HepG2 (cell line): ENCODE data around the gene NDUFAF3. TPM values are rescaled to one million over a fixed set of nuclear protein-coding genes. Genes with fewer than 3 reads are reported as not detected.

Source experiments
- DMAP1 ChIP-seq: IDR thresholded peaks from 2 replicates; pipeline ENCODE4 v1.6.1; 2016
- KDM2A ChIP-seq: sonication (generic); formaldehyde crosslinking; IDR thresholded peaks from 2 replicates; pipeline ENCODE4 v1.4.0; 2020; ENCODE audit warnings: low read depth, missing genetic modification reagents, borderline replicate concordance
- PHF5A ChIP-seq: IDR thresholded peaks from one replicate; pipeline ENCODE4 v1.6.1; 2018; ENCODE audit warnings: low read depth, missing genetic modification reagents; ENCODE audit not compliant: unreplicated experiment
- SMAD9 ChIP-seq: sonication (generic); formaldehyde crosslinking; IDR thresholded peaks from 2 replicates; pipeline ENCODE4 v1.5.1; 2020; ENCODE audit warnings: mild to moderate bottlenecking, missing genetic modification reagents
- SMARCC2 ChIP-seq: fragments of 450-650 bp; IDR thresholded peaks from 2 replicates; pipeline ENCODE4 v1.6.1; 2017; ENCODE audit warnings: antibody characterized with exemption, mild to moderate bottlenecking
- THAP9 ChIP-seq: sonication (generic); formaldehyde crosslinking; IDR thresholded peaks from 2 replicates; pipeline ENCODE4; 2020; ENCODE audit warnings: missing genetic modification reagents, mild to moderate bottlenecking, borderline replicate concordance
- XRCC5 ChIP-seq: fragments of 200-400 bp; formaldehyde crosslinking; optimal IDR thresholded peaks from 2 replicates; pipeline ENCODE3; 2017; ENCODE audit warnings: mild to moderate bottlenecking, low read length
- YEATS4 ChIP-seq: sonication (generic); formaldehyde crosslinking; IDR thresholded peaks from 2 replicates; pipeline ENCODE4 v1.4.0; 2020; ENCODE audit warnings: missing genetic modification reagents, borderline replicate concordance
- ZFP82 ChIP-seq: sonication (generic); formaldehyde crosslinking; IDR thresholded peaks from 2 replicates; pipeline ENCODE4 v1.5.1; 2020; ENCODE audit warnings: mild to moderate bottlenecking, missing genetic modification reagents, borderline replicate concordance
- ZNF138 ChIP-seq: sonication (generic); formaldehyde crosslinking; IDR thresholded peaks from 2 replicates; pipeline ENCODE4 v1.5.0; 2020; ENCODE audit warnings: mild to moderate bottlenecking, low read depth, missing genetic modification reagents
- ZNF383 ChIP-seq: sonication (generic); formaldehyde crosslinking; IDR thresholded peaks from 2 replicates; pipeline ENCODE4 v1.4.0; 2020; ENCODE audit warnings: missing genetic modification reagents, mild to moderate bottlenecking, borderline replicate concordance
- ZNF607 ChIP-seq: sonication (generic); formaldehyde crosslinking; IDR thresholded peaks from 2 replicates; pipeline ENCODE4 v1.5.1; 2020; ENCODE audit warnings: missing genetic modification reagents, mild to moderate bottlenecking, borderline replicate concordance
- ZNF629 ChIP-seq: sonication (generic); formaldehyde crosslinking; conservative IDR thresholded peaks from 2 replicates; pipeline ENCODE4 v1.5.0; 2020; ENCODE audit warnings: missing genetic modification reagents
- ZNF83 ChIP-seq: sonication (generic); formaldehyde crosslinking; IDR thresholded peaks from 2 replicates; pipeline ENCODE4 v1.4.0; 2020; ENCODE audit warnings: missing genetic modification reagents, mild to moderate bottlenecking, borderline replicate concordance
- ZSCAN9 ChIP-seq: IDR thresholded peaks from 2 replicates; pipeline ENCODE4 v1.6.1; 2016; ENCODE audit warnings: borderline replicate concordance
- polyA plus RNA-seq, 8 experiments: library from polyadenylated mRNA; depleted of rRNA in 3 of 8; stranded (reverse) in 7 of 8; unstranded in 1 of 8; fragments of >200 nt; fragmentation: Illumina TruSeq in 4 of 8; extraction: Trizol in 4 of 8; gene quantifications; 2 replicates each; pipeline versions ENCODE4 v1.2.1 to v1.2.3, GENCODE V29; 2011 to 2016; ENCODE audit warnings: low read depth in 4 of 8, missing spikeins in 1 of 8, mixed read lengths in 1 of 8; ENCODE audit not compliant: insufficient read depth in 1 of 8
- total RNA-seq, 5 experiments: library from RNA; depleted of rRNA; stranded (reverse); fragments of >200 nt; fragmentation: Illumina TruSeq; extraction: Trizol; gene quantifications; 2 replicates each; pipeline ENCODE4 v1.2.3, GENCODE V29; 2016; ENCODE audit warnings: low read depth in 1 of 5
- TF ChIP-seq, protein P1 (sequence below): sonication (generic); formaldehyde crosslinking; IDR thresholded peaks from 2 replicates; pipeline ENCODE4 v1.4.0; 2020; ENCODE audit warnings: mild to moderate bottlenecking, missing genetic modification reagents
- TF ChIP-seq, protein P2 (sequence below): sonication (generic); formaldehyde crosslinking; IDR thresholded peaks from 2 replicates; pipeline ENCODE4 v1.4.0; 2020; ENCODE audit warnings: missing genetic modification reagents

NDUFAF3 gene
- total and polyA plus RNA-seq, 2 of the 13 experiments (the other 11 are each of a cell fraction or from before 2014, with no cell fraction given) = 39.0 to 50.0 TPM

- TF ChIP-seq, protein P1, sequence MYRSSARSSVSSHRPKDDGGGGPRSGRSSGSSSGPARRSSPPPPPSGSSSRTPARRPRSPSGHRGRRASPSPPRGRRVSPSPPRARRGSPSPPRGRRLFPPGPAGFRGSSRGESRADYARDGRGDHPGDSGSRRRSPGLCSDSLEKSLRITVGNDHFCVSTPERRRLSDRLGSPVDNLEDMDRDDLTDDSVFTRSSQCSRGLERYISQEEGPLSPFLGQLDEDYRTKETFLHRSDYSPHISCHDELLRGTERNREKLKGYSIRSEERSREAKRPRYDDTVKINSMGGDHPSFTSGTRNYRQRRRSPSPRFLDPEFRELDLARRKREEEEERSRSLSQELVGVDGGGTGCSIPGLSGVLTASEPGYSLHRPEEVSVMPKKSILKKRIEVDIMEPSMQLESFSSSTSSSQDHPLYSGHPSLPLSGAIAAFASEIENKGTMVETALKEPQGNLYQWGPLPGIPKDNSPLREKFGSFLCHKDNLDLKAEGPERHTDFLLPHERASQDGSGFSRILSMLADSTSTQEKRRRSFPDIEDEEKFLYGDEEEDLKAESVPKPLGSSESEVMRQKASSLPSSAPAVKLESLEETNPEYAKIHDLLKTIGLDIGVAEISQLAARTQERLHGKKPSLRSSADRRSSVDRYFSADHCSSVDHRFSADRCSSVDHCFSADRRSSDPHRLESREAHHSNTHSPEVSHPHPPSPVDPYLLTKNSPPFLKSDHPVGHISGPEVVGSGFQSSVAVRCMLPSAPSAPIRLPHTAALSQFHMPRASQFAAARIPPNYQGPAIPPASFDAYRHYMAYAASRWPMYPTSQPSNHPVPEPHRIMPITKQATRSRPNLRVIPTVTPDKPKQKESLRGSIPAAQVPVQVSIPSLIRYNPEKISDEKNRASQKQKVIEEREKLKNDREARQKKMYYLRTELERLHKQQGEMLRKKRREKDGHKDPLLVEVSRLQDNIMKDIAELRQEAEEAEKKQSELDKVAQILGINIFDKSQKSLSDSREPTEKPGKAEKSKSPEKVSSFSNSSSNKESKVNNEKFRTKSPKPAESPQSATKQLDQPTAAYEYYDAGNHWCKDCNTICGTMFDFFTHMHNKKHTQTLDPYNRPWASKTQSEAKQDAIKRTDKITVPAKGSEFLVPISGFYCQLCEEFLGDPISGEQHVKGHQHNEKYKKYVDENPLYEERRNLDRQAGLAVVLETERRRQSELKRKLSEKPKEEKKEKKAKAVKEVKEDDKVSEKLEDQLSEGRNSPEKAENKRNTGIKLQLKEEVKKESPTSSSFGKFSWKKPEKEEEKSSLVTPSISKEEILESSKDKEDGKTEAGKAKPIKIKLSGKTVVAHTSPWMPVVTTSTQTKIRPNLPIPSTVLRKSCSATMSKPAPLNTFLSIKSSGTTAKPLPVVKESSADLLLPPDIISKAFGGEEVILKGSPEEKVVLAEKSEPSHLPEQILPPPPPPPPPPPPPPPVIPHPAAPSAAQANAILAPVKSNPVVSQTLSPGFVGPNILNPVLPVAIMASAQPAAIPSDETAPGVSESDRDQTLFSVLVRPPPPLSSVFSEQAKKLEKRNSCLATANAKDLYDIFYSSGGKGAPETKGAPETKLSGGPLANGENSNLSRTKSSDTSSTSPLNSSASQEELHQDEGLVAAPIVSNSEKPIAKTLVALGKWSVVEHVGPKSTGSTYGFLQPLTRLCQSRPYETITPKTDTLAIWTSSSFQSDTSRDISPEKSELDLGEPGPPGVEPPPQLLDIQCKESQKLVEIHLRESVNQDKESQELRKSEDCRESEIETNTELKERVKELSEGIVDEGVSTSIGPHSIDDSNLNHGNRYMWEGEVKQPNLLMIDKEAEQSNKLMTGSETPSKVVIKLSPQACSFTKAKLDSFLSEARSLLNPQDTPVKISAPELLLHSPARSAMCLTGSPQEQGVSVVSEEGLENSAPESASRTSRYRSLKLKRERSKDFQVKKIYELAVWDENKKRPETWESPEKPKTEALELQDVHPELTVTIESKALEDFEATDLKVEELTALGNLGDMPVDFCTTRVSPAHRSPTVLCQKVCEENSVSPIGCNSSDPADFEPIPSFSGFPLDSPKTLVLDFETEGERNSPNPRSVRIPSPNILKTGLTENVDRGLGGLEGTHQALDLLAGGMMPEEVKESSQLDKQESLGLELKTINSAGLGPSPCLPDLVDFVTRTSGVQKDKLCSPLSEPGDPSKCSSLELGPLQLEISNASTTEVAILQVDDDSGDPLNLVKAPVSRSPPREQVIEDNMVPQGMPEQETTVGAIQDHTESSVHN = no peak
- TF ChIP-seq ZNF383 (0 out of 2 replicates have a peak, but pooled peaks have one; percentile 33), ZNF629 (CRISPR knock-in tag) (no peak), ZSCAN9 (CRISPR knock-in tag) (peak; percentile 83; the same call in 1 of the 2 replicates), ZNF83 (CRISPR knock-in tag) (peak; percentile 73; the same call in 1 of the 2 replicates), ZFP82 (CRISPR knock-in tag) (no peak), XRCC5 (no peak), KDM2A (CRISPR knock-in tag) (no peak), YEATS4 (CRISPR knock-in tag) (peak; percentile 85), DMAP1 (CRISPR knock-in tag) (peak; percentile 88), THAP9 (CRISPR knock-in tag) (peak; percentile 82), PHF5A (CRISPR knock-in tag) (no peak), ZNF607 (CRISPR knock-in tag) (no peak; the same call in 1 of the 2 replicates), SMAD9 (CRISPR knock-in tag) (no peak), ZNF138 (CRISPR knock-in tag) (peak; percentile 92; the same call in 1 of the 2 replicates), SMARCC2 (no peak)
- TF ChIP-seq, protein P2, sequence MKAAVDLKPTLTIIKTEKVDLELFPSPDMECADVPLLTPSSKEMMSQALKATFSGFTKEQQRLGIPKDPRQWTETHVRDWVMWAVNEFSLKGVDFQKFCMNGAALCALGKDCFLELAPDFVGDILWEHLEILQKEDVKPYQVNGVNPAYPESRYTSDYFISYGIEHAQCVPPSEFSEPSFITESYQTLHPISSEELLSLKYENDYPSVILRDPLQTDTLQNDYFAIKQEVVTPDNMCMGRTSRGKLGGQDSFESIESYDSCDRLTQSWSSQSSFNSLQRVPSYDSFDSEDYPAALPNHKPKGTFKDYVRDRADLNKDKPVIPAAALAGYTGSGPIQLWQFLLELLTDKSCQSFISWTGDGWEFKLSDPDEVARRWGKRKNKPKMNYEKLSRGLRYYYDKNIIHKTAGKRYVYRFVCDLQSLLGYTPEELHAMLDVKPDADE (CRISPR knock-in tag) = no peak
Observed at GRCh38 chr3:49007068-49007770, 14.7 kb upstream of the NDUFAF3 start, which contains the start of gene WDR6 (continued).
